Left ventricle myocardium superior (tissue), 1 donor: ENCODE results near the gene AIFM1. TPM values are rescaled to one million over a fixed set of nuclear protein-coding genes. Genes with fewer than 3 reads are reported as not detected.
"Not testable (repeated sequence)": the region's sequence is repeated elsewhere in the genome, so short reads cannot be mapped to it uniquely, and the experiment has no call there.

Experiments used
- ATAC-seq: fragments of 200-7000 bp; cut with Tn5 transposase; one replicate; pipeline ENCODE4 v1.9.1; 2020; ENCODE audit warnings: mild to moderate bottlenecking, moderate library complexity
- DNase-seq: peaks from one replicate; pipeline ENCODE4 v3.0.0-alpha.2; 2020
- intact Hi-C: fragments of 100-400 bp; cut with micrococcal nuclease; formaldehyde crosslinking; loops from one replicate; pipeline ENCODE4 v1.11.0; 2022
- total RNA-seq: library from RNA; stranded (reverse); fragmentation: NEBNext Ultra II Directional; extraction: Animal tissue kit (Norgen Biotek cat#: 25700); gene quantifications from one replicate; pipeline ENCODE4 v1.2.1, GENCODE V29; 2021
- donor health status: DM: no; HTN: yes; CAD: no; lungs with severe emphysema.

AIFM1 gene
- total RNA-seq, 1 donor from 2014 or later, result 134 TPM

DNA sequence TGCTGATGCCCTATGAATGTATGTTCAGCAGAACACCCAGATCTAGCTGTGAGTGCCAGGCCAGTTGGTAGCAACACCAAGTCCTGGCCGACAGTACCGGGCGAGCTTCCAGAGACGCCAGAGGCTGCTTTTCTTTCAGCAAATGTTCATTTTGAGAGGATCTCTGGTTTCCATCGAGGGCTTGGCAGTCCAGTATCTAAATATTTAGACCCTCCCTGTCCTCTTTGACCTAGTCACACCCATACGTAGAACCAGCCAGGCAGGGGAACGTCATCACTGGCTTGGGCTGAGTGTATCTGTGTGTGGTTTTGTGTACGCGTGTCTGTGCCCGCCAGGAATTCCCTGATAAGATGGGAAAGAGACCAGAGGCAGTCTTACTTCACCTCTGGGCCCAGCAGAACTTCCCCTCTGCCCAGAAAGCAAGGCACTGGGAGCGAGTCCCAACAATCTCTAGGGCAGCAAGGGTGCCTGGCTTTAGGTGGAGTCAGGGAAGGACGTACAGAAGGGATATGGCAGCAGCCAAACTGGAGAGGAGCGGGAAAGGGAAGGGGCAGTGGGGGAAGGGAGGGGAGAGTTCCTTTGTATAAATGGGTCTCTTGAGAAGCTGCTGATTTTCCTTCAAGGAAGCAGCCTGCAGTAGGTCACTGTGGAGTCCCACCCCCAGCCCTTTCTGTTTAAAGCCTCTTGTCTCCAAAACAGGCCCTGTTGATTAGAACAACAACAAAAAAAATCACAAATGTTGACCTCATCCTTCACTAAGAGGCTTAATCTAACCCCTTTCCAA is 40.4 kb downstream of the AIFM1 start:
- ATAC-seq, result peak; percentile 86
- peak; percentile 64 for DNase-seq
- intact Hi-C loops, result no loop called here

DNA sequence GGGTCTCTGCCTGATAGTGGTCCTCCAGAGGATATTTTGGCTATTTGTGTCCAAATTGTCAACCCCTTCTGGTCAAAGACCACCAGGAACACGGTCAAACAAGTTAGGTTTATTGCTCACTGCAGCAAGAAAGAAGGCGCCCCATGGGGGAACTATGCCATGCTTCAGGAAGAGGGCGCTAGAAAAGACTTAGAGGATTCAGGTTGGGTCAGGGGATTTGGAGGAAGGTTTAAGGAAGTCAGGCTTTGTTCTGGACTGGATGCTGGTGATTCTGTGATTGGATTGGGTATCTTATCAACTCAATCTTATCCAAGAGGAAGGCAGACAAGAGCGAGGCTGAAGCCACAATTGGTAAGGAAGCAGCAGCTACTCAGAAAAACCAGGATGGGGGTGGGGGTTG is 41.1 kb downstream of the AIFM1 start:
- intact Hi-C loops, result no loop called here
- ATAC-seq (no peak), DNase-seq (no peak)

DNA sequence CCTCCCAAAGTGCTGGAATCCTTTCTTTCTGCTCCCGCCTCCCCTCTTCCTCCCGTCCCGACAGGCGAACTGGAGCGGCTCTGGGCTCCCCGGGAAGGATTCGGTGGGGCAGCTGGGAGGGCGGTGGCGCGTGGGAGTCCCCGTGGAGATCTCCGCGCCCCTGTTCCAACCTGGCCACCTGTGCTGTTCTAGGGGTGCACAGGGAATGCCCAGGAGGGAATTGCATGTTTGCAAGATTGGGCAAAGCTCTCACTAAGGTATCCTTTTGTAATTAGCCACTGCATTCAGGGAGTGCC is 44.2 kb downstream of the AIFM1 start:
- ATAC-seq (no peak), DNase-seq (no peak)
- intact Hi-C loops, result no loop called here

DNA sequence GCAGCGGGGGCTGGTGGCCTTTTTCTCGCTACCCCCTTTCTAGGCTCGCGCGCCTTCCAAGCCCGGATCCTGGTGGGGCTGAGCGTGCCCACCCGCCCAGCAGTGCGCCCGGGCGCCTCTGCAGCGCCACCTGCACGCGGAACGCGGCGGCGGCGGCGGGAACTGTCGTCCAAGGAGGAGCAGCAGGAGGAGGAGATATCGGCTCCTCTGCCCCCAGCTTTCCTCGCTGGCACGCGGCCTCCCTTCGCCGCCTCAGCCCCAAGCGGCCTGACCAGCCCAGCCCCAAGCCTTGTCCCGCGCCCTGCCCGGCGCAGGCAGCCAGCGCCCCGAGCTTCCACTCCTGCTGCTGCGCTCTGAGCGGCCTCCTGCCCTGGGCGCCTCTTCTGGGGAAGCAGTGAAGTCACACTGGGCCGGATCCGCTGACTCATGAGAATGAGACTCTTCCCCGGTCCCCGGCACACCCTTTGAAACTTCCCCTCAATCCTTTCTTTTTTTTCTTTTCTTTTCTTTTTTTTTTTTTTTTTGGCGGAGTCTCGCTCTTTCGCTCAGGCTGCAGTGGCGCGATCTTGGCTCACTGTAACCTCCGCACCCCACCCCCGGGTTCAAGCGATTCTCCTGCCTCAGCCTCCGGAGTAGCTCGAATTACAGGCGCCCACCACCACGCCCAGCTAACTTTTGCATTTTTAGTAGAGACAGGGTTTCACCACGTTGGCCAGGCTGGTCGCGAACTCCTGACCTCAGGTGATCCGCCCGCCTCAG is 44.7 kb downstream of the AIFM1 start:
- DNase-seq (peak; percentile 82), ATAC-seq (peak; percentile 75)
- intact Hi-C loops, result no loop called here

DNA sequence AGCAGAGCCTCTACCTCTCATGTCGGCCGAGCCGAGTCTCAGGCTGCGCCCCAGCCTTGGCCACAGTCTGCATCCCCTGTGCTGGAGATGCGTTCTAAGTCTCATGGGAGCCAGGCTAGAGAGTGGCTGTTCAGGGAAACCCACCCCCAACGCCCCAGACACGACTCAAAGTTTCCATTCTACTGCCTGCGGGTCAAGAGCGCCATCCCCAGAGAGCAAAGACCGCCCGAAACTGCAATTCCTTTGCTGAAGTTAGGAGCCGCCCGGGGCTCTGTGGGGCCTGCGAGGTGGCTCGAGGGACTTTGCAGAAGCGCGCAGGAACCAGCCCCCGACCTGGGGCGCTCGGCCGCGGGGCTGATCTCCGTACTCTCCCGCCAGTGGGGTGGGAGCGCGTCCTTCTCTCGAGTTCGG is 45.3 kb downstream of the AIFM1 start:
- ATAC-seq, result peak; percentile 2
- no peak for DNase-seq
- intact Hi-C loops, result no loop called here

DNA sequence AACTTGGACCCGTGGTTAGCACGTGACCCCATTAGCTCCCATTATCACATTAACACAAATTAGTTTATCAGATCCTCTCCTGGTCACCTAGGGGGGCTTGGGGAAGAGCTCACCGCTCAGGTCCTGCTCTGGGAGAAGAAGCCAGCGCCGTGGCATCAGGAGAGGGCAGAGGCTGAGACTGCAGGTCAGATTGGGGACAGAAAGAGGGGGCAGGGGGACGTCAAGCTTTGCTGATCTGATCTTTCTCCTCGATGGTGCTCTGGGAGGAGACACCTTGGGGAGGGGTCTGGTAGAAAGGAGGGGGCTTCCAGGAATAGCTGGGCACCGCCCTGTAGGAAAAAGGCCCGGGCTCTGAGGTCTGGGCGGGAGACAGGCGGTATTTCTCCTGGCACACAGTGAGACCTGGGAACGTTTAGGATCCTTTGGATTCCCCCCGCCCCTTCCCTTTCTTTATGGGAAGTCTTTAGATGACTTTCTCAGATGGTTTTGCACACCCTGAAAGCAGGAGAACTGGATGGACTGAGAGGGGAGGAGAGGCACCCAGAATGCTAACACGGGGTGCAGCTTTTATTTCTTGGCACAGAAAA is 46.2 kb downstream of the AIFM1 start:
- ATAC-seq (no peak), DNase-seq (no peak)
- intact Hi-C loops, result no loop called here

DNA sequence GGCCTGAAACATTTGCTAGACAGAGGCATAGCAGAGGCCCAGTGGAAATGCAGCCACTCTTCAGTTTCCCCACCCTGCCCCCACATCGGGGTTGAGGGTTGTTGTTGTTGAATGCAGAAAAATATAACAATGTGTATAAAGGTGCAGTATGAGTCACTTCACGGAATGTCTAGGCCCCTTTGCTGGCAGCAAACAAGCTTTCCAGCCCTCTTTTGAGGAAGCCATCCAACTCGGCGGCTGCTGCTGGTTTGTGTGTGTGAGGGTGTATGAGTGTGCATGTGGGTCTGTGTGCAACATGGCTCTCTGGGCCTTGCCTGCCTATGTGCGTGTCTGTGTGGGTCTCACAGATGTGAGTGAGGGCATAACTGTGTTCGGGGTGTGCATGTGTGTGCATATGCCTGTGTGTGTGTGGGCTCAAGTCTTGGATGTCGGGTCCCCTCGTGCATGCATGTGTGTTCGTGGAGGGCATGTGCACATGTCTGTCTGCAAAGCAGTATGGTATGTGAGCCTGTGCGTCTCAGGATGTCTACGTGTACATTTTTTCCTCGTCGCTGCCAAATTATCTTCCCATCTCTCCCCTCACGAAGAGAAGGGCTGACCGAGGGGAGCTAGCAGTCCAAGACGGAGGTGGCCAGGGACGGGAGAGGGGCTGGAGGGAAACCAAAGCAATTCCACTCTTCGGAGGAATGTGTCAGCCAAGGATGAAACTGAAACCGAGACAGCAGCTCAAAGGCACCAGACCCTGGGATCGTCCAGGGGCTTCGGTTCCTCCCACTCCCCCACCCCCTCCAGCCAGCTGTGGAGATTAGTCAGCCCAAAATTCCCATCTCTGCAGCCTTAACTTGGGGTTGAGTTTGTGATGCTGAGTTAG is 47.0 kb downstream of the AIFM1 start:
- intact Hi-C loops, result no loop called here
- no peak for ATAC-seq
- no peak for DNase-seq

DNA sequence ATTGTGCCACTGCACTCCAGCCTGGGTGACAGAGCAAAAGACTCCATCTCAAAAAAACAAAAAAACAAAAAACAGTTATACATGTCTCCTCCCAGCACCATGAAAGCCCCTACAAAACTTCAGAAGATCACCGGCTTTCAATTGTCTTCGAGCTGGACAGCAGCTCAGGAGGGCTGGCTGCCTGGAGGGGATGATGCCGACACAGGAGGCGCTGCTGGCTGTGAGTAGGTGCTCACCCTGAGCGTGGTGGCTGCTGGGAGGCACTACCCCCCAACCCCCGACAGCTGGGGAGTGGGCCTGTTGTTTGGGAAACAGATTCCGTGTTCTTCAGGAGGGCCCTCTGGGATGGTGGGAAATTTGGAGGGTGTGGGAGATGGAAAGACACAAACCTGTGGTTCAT is 48.5 kb downstream of the AIFM1 start:
- intact Hi-C loops, result no loop called here
- no peak for DNase-seq
- ATAC-seq, result no peak

DNA sequence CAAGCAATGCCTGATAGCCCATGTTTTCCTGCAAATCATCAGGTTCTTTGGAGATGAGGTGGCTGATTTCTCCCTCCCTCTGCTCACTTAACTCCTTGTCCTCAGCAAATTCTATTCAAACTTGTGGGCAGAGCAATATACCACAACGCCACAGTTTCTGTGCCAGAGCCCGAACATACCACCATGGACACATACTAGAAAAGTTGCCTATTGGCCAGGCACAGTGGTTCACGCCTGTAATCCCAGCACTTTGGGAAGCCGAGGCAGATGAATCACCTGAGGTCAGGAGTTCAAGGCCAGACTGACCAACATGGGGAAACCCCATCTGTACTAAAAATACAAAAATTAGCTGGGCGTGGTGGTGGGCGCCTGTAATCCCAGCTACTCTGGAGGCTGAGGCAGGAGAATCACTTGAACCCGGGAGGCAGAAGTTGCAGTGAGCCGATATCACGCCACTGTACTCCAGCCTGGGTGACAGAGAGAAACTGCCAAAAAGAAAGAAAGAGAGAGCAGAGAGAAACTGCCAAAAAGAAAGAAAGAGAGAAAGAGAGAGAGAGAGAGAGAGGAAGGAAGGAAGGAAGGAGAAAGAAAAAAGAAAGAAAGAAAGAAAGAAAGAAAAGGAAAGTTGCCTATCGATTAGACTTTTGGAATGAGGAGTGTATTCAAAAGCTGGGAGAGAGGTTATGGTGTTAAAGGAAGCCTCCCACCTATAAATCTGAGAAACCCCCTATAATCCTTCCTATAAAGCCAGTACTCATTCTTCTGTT is 50.3 kb downstream of the AIFM1 start:
- intact Hi-C loops, ATAC-seq, DNase-seq: not testable (repeated sequence)

DNA sequence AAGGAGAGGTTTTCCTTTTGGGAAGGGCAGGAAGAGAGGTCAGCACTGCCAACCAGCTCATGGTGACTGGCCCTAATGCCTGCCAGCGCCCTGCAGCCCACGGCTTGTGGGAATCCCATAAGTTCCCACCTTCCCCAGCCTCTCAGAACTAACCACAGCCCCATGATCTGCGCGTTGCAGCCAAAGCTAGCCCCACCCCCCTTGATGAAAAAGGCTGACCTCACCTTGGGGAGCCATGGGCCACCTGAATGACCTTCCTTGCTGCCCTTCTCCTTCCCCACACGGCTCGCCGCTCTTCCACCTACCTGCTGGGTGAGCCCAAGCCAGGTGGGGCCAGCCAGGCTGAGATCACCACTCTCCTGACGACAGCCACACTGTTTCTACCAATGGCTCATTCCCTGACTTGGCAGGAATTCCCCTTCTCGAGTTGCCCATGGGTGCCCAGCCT is 51.5 kb downstream of the AIFM1 start:
- intact Hi-C loops, result no loop called here
- DNase-seq, result no peak
- no peak for ATAC-seq

DNA sequence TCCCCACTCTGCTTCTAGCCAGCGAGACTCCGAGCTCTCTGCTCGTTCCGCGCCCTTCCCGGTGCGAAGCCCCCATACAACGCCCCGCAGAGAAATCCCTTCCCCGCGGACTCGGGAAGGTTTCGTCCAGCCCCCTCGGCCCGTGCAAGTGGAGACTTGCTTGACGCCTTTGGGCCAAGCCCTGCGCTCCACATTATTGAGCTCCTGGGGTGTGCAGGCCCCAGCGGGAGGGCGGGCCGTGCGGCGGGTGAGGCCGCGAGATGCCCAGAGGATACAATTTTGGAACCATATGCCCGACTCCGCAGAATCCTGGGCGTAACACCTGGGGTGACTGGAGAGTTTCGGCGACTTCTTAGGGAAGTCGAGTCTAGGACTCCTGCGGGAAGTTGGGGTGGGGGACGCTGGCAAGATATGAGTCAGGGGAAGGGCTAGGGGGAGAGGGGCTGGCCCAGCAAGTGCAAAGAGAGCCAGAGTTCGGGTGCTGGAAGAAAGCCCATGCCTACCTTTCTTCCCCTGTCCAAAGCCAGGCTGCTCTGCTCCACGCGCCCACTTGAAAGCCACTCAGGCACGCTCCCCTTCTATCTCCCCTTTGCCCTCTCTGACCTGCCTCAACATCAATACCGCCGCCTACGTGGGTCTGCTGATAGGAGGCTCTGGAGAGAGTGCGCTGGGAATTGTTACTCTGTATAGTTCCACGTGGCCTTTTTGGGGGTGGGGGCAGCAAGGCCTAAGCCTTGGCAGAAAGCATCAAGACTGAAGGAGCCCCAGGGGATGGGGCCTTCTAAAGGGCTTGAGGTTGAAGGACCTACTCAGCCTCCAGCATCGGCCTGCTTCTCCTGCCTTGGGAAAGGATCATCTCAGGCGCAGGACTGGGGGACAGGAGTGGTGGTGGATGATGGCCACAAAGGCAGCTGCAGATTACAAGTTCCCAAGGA is 54.2 kb downstream of the AIFM1 start:
- ATAC-seq, result peak; percentile 11
- no peak for DNase-seq
- intact Hi-C loops, result no loop called here

DNA sequence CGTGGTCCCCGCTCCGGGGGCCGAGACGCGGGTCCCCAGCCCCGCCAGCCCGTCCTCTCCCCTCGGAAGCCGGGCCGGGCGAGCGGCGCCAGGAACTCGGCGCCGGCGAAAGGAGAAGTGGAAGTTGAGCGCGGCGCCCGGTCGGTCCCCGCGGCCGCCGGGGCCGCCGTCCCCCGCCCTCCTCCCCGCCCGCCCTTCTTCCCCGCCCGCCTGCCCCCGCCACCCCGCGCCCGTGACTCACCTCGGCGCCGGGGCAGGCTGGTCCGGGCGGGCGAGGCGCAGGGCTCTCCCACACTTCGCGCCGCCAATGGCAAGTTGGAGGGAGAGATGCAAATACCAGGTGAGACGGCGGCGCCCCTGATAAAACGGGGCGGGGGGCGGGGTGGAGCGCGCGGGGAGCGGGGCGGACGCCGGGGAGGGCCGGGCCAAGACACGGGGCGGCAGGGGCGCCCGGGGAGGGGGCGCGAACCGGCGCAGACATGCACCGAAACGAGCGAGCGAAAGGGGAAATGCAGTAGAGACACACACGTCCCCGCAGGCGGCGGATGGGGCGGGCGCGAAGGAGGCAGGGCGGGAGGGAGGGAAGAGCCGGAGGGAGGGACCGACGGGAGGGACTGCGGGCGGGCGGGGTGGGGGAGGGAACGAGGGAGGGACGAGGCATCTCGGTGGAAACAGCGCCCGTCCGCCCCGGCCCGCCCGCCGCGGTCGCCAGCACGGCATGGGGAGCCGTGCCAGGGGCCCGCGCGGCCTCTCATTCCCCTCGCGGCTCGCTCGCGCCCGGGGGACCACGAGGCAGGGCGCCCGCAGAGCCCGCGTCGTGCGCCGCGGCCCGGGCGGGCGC is 55.0 kb downstream of the AIFM1 start, which contains the start of gene ELF4:
Gene ELF4, minus strand, starts transcription at position 119 of the 841 bp plus-strand sequence. CDS start 29,167 bp downstream, outside the sequence.
- ATAC-seq (peak; percentile 66), DNase-seq (peak; percentile 59)
- intact Hi-C loops, result no loop called here

DNA sequence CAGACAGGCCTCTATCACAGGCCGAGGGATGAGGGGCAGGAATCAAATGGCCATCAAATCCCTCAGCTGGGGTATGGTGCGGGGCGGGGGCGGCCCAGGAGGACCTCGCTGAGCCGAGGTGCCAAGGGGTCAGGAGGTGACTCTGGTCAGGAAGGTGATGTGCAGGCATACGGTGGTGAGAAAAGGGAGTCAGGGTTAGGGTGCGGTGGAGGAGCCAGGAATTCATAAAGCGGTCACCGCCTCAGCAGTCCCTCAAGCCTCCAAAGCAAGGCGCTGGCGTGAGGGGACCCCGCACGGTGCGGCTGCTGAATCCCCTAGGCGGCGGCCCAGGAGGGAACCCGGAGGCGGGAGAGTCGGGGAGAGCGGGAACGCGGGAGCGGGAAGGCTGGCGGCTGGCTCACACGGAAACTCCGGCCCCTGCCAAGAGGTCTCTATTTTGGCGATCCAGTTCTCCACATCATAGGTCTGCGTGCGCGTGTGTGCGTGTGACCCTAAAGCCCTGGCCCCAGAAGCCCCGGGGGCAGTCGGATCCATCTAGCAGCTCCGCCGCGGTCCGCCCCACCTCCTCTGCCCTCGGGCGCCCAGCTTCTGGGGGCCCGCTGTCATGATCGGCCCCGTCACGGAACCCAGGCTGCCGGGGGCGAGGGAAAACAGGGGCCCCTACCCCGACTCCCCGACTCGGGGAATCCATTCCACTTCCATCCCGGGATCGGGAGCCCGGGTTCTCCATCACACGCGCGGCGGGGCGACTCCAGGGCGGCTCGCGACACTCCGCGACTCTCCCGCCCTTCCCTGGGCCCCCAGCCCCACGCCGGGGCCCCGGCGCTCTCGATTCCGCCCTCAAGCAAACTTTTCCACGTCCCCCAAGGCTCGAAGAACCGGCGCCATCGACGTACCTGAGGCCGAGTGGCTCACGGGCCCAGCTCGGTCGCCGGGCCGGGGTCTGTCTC is 55.9 kb downstream of the AIFM1 start:
- DNase-seq, result no peak
- intact Hi-C loops, result no loop called here
- peak; percentile 29 for ATAC-seq

DNA sequence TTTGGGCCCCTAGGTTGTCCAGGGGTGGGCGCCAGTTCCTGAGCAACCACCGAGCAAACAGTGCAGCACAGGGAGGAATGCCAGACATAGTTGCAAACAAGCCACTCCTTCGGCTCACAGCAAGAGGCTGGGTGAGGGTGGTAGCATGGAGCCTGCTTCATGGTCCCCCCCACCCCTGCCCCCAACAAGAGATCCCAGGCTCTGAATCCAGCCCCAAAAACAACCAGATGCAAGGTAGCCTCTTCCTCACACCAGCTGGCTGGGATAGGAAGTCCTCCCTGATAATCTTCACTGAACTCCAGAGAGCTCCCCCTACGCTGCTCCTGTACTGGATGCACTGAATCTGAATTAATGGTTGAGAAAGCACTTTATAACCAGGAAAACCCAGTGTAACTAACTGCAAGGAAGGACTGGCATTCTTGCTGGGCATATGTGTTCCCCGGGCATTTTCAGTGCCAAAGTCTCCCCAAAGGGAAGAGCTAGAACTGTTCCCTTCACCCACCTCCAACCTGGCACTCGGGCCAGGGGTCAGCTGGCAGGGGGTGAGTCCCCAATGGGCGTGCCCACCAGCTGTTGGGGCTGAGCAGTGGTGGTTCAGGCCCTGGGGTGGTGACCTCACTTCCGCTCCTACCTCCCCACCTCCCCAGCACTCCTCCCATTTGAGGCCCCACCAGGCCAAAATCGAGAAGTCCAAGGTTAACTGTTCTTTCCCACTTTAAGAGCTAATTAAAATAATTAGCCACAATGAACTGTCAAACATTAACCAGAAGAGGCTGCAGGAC is 56.8 kb downstream of the AIFM1 start:
- peak; percentile 70 for ATAC-seq
- intact Hi-C loops, result no loop called here
- peak; percentile 61 for DNase-seq

DNA sequence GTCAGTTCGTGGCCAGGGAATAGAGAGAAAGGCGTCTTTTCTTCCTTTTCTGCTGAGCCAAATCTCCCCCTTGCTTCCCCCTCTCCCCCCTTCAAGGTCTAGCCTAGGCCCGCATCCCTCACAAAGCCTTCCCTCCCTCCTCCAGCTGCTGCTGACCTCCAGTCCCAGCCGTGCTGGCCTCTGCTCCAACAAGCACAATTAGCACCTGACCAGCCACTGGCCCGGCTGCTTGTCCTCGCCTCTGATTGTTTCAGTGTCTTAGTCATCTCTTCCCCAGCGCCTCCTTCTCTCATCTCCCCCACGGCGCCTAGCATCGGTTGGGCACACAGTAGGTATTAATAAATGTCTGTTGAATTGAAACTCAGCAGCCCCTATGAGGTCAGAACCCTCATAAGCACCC is 59.6 kb downstream of the AIFM1 start:
- ATAC-seq (peak; percentile 16), DNase-seq (no peak)
- intact Hi-C loops, result no loop called here
